ENCODE results near the gene PIK3IP1. TPM values are rescaled to one million over a fixed set of nuclear protein-coding genes. Genes with fewer than 3 reads are reported as not detected.

The PIK3IP1 gene
- total and polyA plus RNA-seq, 7 donors = 2.0 to 11.6 (median 7.4) TPM

GRCh38 chr22:31290494-31291471 is 1.5 kb downstream of the PIK3IP1 start:
- DNase-seq = peak; percentile 96 to 98
- peaks cover 40% of the 10 kb centered on the region for H3K4me1 ChIP-seq
- H3K36me3 ChIP-seq (ENCODE audit: insufficient read depth in 1 of 2, low read depth in 1 of 2) = peaks cover 0 to 40% of the 10 kb centered on the region in 2 donors
- intact Hi-C loops (cut with DNase I) = loop anchor here in 1 of 2 donors (5.0 kb wide), 1 partner anchor 52 kb away; no protein-coding TSS in a partner anchor
- TF ChIP-seq CTCF (IDR thresholded peaks at IDR 0.05) = no peak
- peak overlapping the region; percentile 87 for H3K4me3 ChIP-seq
- no peaks in the 10 kb centered on the region for H3K27me3 ChIP-seq (ENCODE audit: insufficient read depth in 3 of 3, low read length in 2 of 3)
- H3K27ac ChIP-seq = peak overlapping the region; percentile 98
- no peaks in the 10 kb centered on the region for H3K9me3 ChIP-seq
- ATAC-seq = peak; percentile 88 to 94 (median 91)
- 0 to 1% (median 1%) methylated on average over 67 to 95 of the region's 95 CpGs for WGBS, 3 donors

- Histone ChIP-seq H3K9me3 (no peaks in the 10 kb centered on the region), H3K4me3 (no peak overlapping the region), H3K27me3 (ENCODE audit: insufficient read depth in 3 of 3, low read length in 2 of 3) (no peaks in the 10 kb centered on the region), H3K27ac (peak overlapping the region; percentile 98), H3K4me1 (peaks cover 32% of the 10 kb centered on the region), H3K36me3 (ENCODE audit: insufficient read depth in 1 of 2, low read depth in 1 of 2) (peaks cover 3 to 54% of the 10 kb centered on the region in 2 donors)
- WGBS, 3 donors = 70 to 83% (median 79%) methylated on average over 13 of the region's 13 CpGs
- TF ChIP-seq CTCF (IDR thresholded peaks at IDR 0.05) = no peak
- ATAC-seq = no peak
- DNase-seq = no peak
- intact Hi-C loops (cut with DNase I) = no loop called here
Observed at GRCh38 chr22:31289344-31289743, 2.9 kb downstream of the PIK3IP1 start.

GRCh38 chr22:31288496-31289240 is 3.6 kb downstream of the PIK3IP1 start:
- ATAC-seq (no peak), DNase-seq (no peak)
- peaks cover 3 to 61% of the 10 kb centered on the region in 2 donors for H3K36me3 ChIP-seq (ENCODE audit: insufficient read depth in 1 of 2, low read depth in 1 of 2)
- 70 to 73% (median 71%) methylated on average over 5 of the region's 5 CpGs for WGBS, 3 donors
- intact Hi-C loops (cut with DNase I) = no loop called here
- H3K27me3 ChIP-seq (ENCODE audit: insufficient read depth in 3 of 3, low read length in 2 of 3) = no peaks in the 10 kb centered on the region
- TF ChIP-seq CTCF (IDR thresholded peaks at IDR 0.05) = no peak
- no peak overlapping the region for H3K4me3 ChIP-seq
- H3K27ac ChIP-seq = peak overlapping the region; percentile 98
- peaks cover 32% of the 10 kb centered on the region for H3K4me1 ChIP-seq
- H3K9me3 ChIP-seq = no peaks in the 10 kb centered on the region

GRCh38 chr22:31287818-31288495 is 4.3 kb downstream of the PIK3IP1 start:
- H3K27ac ChIP-seq = peak overlapping the region; percentile 98
- no peaks in the 10 kb centered on the region for H3K9me3 ChIP-seq
- no peak overlapping the region for H3K4me3 ChIP-seq
- no peak for TF ChIP-seq CTCF (IDR thresholded peaks at IDR 0.05)
- H3K4me1 ChIP-seq = peaks cover 26% of the 10 kb centered on the region
- ATAC-seq = no peak
- intact Hi-C loops (cut with DNase I) = no loop called here
- WGBS, 3 donors = 90 to 92% (median 91%) methylated on average over 6 of the region's 6 CpGs
- no peak for DNase-seq
- no peaks in the 10 kb centered on the region for H3K27me3 ChIP-seq (ENCODE audit: insufficient read depth in 3 of 3, low read length in 2 of 3)
- H3K36me3 ChIP-seq (ENCODE audit: insufficient read depth in 1 of 2, low read depth in 1 of 2) = peaks cover 3 to 68% of the 10 kb centered on the region in 2 donors

All from psoas muscle (tissue), 8 donors.